H1 (cell line): ENCODE measurements around the gene SLC39A13. TPM values are rescaled to one million over a fixed set of nuclear protein-coding genes. Genes with fewer than 3 reads are reported as not detected.
A peak's percentile ranks its signal among the peaks of the same experiment; 100 is the strongest.

Experiments
- CTCF ChIA-PET: fragments of 300-600 bp; sonication (Branson Sonifier 250); formaldehyde crosslinking; loops from one replicate; lab custom pipeline; 2021; ENCODE audit not compliant: partially characterized antibody; lab: Charles Lee
- POLR2A ChIA-PET: fragments of 300-600 bp; sonication (Branson Sonifier 250); formaldehyde crosslinking; loops from one replicate; lab custom pipeline; 2021; ENCODE audit warnings: inconsistent platforms; ENCODE audit not compliant: partially characterized antibody; lab: Charles Lee
- DNase-seq, 2 experiments: peaks; one replicate each; pipeline versions ENCODE4 v3.0.0 to v3.0.0-alpha.2; 2010 to 2022; ENCODE audit warnings: low spot score in 2 of 2, low read depth in 1 of 2, mixed read lengths in 1 of 2
- FAIRE-seq: peaks from 2 replicates; lab custom pipeline; 2011; peaks lifted over from hg19 to GRCh38; lab: Jason Lieb, UNC
- H2AFZ ChIP-seq: 2 replicates; pipeline ENCODE4 v1.8.1; 2012; ENCODE audit warnings: low read length, inconsistent platforms
- H2AK5ac ChIP-seq: 2 replicates; pipeline ENCODE4 v1.6.1; 2013; ENCODE audit warnings: low read depth, low read length
- H2BK120ac ChIP-seq: replicated peaks from 2 replicates; pipeline ENCODE3; 2013; ENCODE audit warnings: low read depth, low read length, inconsistent platforms
- H2BK12ac ChIP-seq: 2 replicates; pipeline ENCODE4 v1.6.1; 2013; ENCODE audit warnings: low read depth, low read length
- H2BK15ac ChIP-seq: 2 replicates; pipeline ENCODE4 v1.6.1; 2013; ENCODE audit warnings: low read length
- H2BK20ac ChIP-seq: 2 replicates; pipeline ENCODE4 v1.6.1; 2013; ENCODE audit warnings: low read length
- H2BK5ac ChIP-seq: 2 replicates; pipeline ENCODE4 v1.6.1; 2013; ENCODE audit warnings: low read depth, low read length
- H3K14ac ChIP-seq: 2 replicates; pipeline ENCODE4 v1.6.1; 2013; ENCODE audit warnings: inconsistent platforms; ENCODE audit not compliant: insufficient read length
- H3K18ac ChIP-seq: 2 replicates; pipeline ENCODE4 v1.6.1; 2013; ENCODE audit warnings: low read length; ENCODE audit errors: extremely low read depth
- H3K23ac ChIP-seq: 2 replicates; pipeline ENCODE4 v1.6.1; 2013; ENCODE audit warnings: inconsistent platforms; ENCODE audit not compliant: insufficient read length
- H3K23me2 ChIP-seq: 2 replicates; pipeline ENCODE4 v1.6.1; 2013; ENCODE audit warnings: low read depth, low read length
- H3K27ac ChIP-seq: 2 replicates; pipeline ENCODE4 v1.6.1; 2011; ENCODE audit warnings: low read depth, low read length, inconsistent platforms
- H3K27me3 ChIP-seq, 4 experiments: replicated peaks in 1 of 4; 1 replicate in 1 of 4; 2 replicates in 3 of 4; pipeline versions ENCODE4 v1.6.1 to v1.8.1; 2011 to 2013; ENCODE audit warnings: low read length in 3 of 4, mild to moderate bottlenecking in 3 of 4, inconsistent platforms in 2 of 4, mixed read lengths in 2 of 4, moderate library complexity in 1 of 4; ENCODE audit not compliant: control insufficient read depth in 3 of 4, insufficient read depth in 3 of 4; ENCODE audit errors: extremely low read depth in 1 of 4
- H3K36me3 ChIP-seq, 4 experiments: 2 replicates each; pipeline versions ENCODE4 v1.6.1 to v1.8.1; 2011 to 2013; ENCODE audit warnings: mild to moderate bottlenecking in 4 of 4, low read length in 3 of 4, moderate library complexity in 2 of 4, control low read depth in 1 of 4, inconsistent platforms in 1 of 4; ENCODE audit not compliant: insufficient read depth in 4 of 4, control insufficient read depth in 2 of 4
- H3K4ac ChIP-seq: replicated peaks from 2 replicates; pipeline ENCODE3; 2013; ENCODE audit warnings: low read length, low read depth, mixed read lengths, inconsistent platforms; ENCODE audit not compliant: insufficient read length
- H3K4me1 ChIP-seq, 4 experiments: replicated peaks in 1 of 4; 1 replicate in 1 of 4; 2 replicates in 3 of 4; pipeline versions ENCODE4 v1.6.1 to v1.8.1; 2011 to 2013; ENCODE audit warnings: low read length in 3 of 4, inconsistent platforms in 2 of 4, mixed read lengths in 1 of 4; ENCODE audit not compliant: insufficient read depth in 4 of 4, control insufficient read depth in 3 of 4
- H3K4me2 ChIP-seq, 2 experiments: 2 replicates each; pipeline versions ENCODE4 v1.6.1 to v1.8.1; 2011 to 2013; ENCODE audit warnings: low read depth in 2 of 2, low read length in 2 of 2, control low read depth in 1 of 2, inconsistent platforms in 1 of 2, mild to moderate bottlenecking in 1 of 2; ENCODE audit not compliant: insufficient read depth in 1 of 2
- H3K4me3 ChIP-seq, 4 experiments: fragments of 200-600, 300-600 bp in 1 of 4; sonication (generic), shearing (Covaris generic), sonication (Bioruptor Twin) in 1 of 4; 2 replicates each; pipeline versions ENCODE4 v1.5.1 to v1.8.1; 2011 to 2016; ENCODE audit warnings: low read length in 4 of 4, low read depth in 3 of 4, control low read depth in 2 of 4, inconsistent platforms in 2 of 4, mild to moderate bottlenecking in 2 of 4, mixed read lengths in 1 of 4, moderate library complexity in 1 of 4; ENCODE audit not compliant: insufficient read depth in 2 of 4; ENCODE audit errors: extremely low read depth in 1 of 4
- H3K56ac ChIP-seq: replicated peaks from 2 replicates; pipeline ENCODE3; 2013; ENCODE audit warnings: low read depth, mild to moderate bottlenecking, mixed read lengths, low read length, inconsistent platforms; ENCODE audit not compliant: insufficient read length
- H3K79me1 ChIP-seq: 2 replicates; pipeline ENCODE4 v1.6.1; 2013; ENCODE audit warnings: low read depth, low read length, control low read depth
- H3K79me2 ChIP-seq, 2 experiments: 2 replicates each; pipeline versions ENCODE4 v1.6.1 to v1.8.1; 2012 to 2013; ENCODE audit warnings: low read length in 2 of 2, mild to moderate bottlenecking in 2 of 2, inconsistent platforms in 1 of 2; ENCODE audit not compliant: insufficient read depth in 2 of 2, control insufficient read depth in 1 of 2
- H3K9ac ChIP-seq, 4 experiments: replicated peaks in 1 of 4; 1 replicate in 1 of 4; 2 replicates in 3 of 4; pipeline versions ENCODE4 v1.6.1 to v1.8.1; 2011 to 2013; ENCODE audit warnings: low read depth in 3 of 4, low read length in 3 of 4, control low read depth in 2 of 4, mild to moderate bottlenecking in 2 of 4, moderate library complexity in 2 of 4, inconsistent platforms in 1 of 4; ENCODE audit errors: extremely low read depth in 1 of 4
- H3K9me3 ChIP-seq, 2 experiments: 2 replicates each; pipeline versions ENCODE4 v1.6.1 to v1.8.1; 2012 to 2013; ENCODE audit warnings: mild to moderate bottlenecking in 2 of 2, moderate library complexity in 2 of 2, control low read depth in 1 of 2, inconsistent platforms in 1 of 2, low read depth in 1 of 2, low read length in 1 of 2, mixed read lengths in 1 of 2; ENCODE audit not compliant: insufficient read depth in 2 of 2
- H4K20me1 ChIP-seq, 2 experiments: replicated peaks in 1 of 2; 2 replicates each; pipeline versions ENCODE3 to v1.8.1; 2011 to 2013; ENCODE audit warnings: inconsistent platforms in 2 of 2, low read length in 2 of 2, mild to moderate bottlenecking in 1 of 2; ENCODE audit not compliant: insufficient read depth in 2 of 2, control insufficient read depth in 1 of 2
- H4K5ac ChIP-seq: 2 replicates; pipeline ENCODE4 v1.6.1; 2013; ENCODE audit warnings: low read length, low read depth, mixed read lengths, inconsistent platforms; ENCODE audit not compliant: insufficient read length
- H4K8ac ChIP-seq: 2 replicates; pipeline ENCODE4 v1.8.0; 2013; ENCODE audit warnings: mild to moderate bottlenecking, moderate library complexity, low read length, inconsistent platforms; ENCODE audit not compliant: insufficient read depth; ENCODE audit errors: extremely low read depth
- H4K91ac ChIP-seq: replicated peaks from 2 replicates; pipeline ENCODE3; 2013; ENCODE audit warnings: low read length, mixed read lengths, inconsistent platforms; ENCODE audit not compliant: insufficient read length
- ASH2L ChIP-seq: fragments of 200-600, 300-600 bp; sonication (generic); IDR thresholded peaks from one replicate; pipeline ENCODE4 v1.7.1; 2017; ENCODE audit warnings: low read length
- BRCA1 ChIP-seq: IDR thresholded peaks from 2 replicates; pipeline ENCODE4 v1.6.1; 2012; ENCODE audit warnings: low read depth, low read length, improper control_type of control experiment
- CBX8 ChIP-seq: fragments of 300-800, 300-1000 bp; sonication (generic); IDR thresholded peaks from 2 replicates; pipeline ENCODE4 v1.7.1; 2016; ENCODE audit warnings: low read depth, low read length, borderline replicate concordance
- JUN ChIP-seq: IDR thresholded peaks from 2 replicates; pipeline ENCODE4 v1.6.1; 2011; ENCODE audit warnings: low read depth, mild to moderate bottlenecking, improper control_type of control experiment, low read length
- KDM4A ChIP-seq: IDR thresholded peaks from one replicate; pipeline ENCODE4 v1.7.1; 2012; ENCODE audit warnings: low read depth, mild to moderate bottlenecking, moderate library complexity, low read length, inconsistent platforms; ENCODE audit not compliant: severe bottlenecking
- NRF1 ChIP-seq: IDR thresholded peaks from 2 replicates; pipeline ENCODE4 v1.6.1; 2011; ENCODE audit warnings: mild to moderate bottlenecking, low read depth, low read length, improper control_type of control experiment
- RBBP5 ChIP-seq: IDR thresholded peaks from 2 replicates; pipeline ENCODE4 v1.7.1; 2012; ENCODE audit warnings: low read depth, mild to moderate bottlenecking, inconsistent platforms, low read length, moderate library complexity, borderline replicate concordance
- SAP30 ChIP-seq: fragments of 300-600 bp; sonication (generic); IDR thresholded peaks from 2 replicates; pipeline ENCODE4 v1.7.1; 2012; ENCODE audit warnings: low read length, moderate library complexity, mild to moderate bottlenecking, inconsistent platforms; ENCODE audit not compliant: insufficient read depth, insufficient replicate concordance
- SIX5 ChIP-seq: IDR thresholded peaks from 2 replicates; pipeline ENCODE4 v1.6.1; 2011; ENCODE audit warnings: mild to moderate bottlenecking, low read depth, low read length
- SP4 ChIP-seq: IDR thresholded peaks from 2 replicates; pipeline ENCODE4 v1.6.1; 2012; ENCODE audit warnings: low read length, inconsistent platforms
- WGBS, 2 experiments: shearing (Covaris generic) in 1 of 2; methylation state at CpG; one replicate each; pipeline versions ENCODE4 v1.1.6 to v1.1.7; 2013 to 2015; ENCODE audit warnings: low lambda C conversion rate in 2 of 2, mixed read lengths in 2 of 2, inconsistent platforms in 1 of 2, low coverage in 1 of 2, missing lambda C conversion rate in 1 of 2; ENCODE audit not compliant: insufficient replicate concordance in 2 of 2, insufficient coverage in 1 of 2, insufficient read length in 1 of 2; ENCODE audit errors: extremely low coverage in 1 of 2, missing lambda C conversion rate in 1 of 2; 5-methylcytosine and 5-hydroxymethylcytosine counted together
- polyA plus RNA-seq, 7 experiments: library from polyadenylated mRNA; depleted of rRNA in 3 of 7; stranded (reverse) in 5 of 7; unstranded in 2 of 7; fragments of >200 nt in 5 of 7; fragments of 200-250 nt in 2 of 7; gene quantifications; 1 replicate in 5 of 7; 2 replicates in 1 of 7; 4 replicates in 1 of 7; pipeline versions ENCODE4 v1.2.1 to v1.2.3, GENCODE V29; 2011 to 2013; ENCODE audit warnings: missing spikeins in 2 of 7, mixed read lengths in 2 of 7
- total RNA-seq: library from RNA; stranded (reverse); fragmentation: NEBNext Ultra II Directional; extraction: Animal tissue kit (Norgen Biotek cat#: 25700); gene quantifications from 2 replicates; pipeline ENCODE4 v1.2.1, GENCODE V29; 2021

SLC39A13 gene
- total and polyA plus RNA-seq, 2 of the 8 experiments (the other 6 are each of a cell fraction or from before 2014, with no cell fraction given) = 23.2 to 30.0 TPM

DNA sequence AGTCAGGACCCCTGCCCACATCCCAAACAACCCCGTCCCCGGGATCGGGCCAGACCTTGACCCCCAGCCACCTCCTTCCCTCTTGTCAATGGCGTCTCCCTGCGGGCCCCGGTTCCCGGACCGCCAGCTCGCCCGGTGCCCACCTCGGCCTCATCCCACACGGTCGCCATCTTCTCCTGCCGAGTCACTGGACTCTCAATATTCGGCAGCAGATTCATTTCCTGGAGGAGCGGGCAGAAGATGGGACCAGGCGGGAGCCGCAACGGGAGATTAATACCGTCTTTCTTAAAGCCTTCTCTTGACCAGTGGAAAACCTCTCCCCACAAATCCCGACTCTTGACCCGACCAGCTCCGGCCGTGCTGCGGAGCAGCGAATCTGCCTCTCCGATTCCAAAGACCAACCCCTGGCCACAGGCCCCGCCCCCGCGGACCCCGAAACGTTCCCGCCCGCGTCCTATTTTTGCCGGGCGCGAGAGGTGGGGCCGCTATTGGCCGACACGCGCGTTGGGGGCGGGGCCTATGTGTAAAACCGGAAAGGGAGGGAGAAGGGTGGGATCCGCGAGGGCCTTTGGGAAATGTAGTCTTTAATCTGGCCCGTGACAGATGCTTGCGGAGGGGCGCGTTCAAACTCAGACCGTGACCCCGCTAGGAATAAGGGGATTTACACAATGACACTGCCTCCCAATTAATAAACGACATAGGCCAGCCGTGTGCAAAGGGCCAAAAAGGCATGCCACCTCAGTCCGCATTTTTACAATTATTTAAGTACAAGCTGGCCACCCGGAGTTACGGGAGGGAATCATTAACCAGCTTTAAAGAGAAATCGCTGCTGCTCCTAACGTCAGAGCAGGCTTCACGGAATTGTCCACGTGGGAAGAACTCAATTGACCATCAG is 17.9 kb downstream of the SLC39A13 start, which contains the start of gene PSMC3:
TSS of gene PSMC3 (minus strand) at position 378 of the 895 bp plus-strand sequence. CDS start at position 218, 160 bp downstream.
- peak within 1 kb of the TSS; percentile 97; the same call in 1 of the 2 replicates for H2BK20ac ChIP-seq
- peak within 1 kb of the TSS; percentile 95; the same call in 1 of the 2 replicates for H2BK15ac ChIP-seq
- peak within 1 kb of the TSS; percentile 98 for H3K27ac ChIP-seq
- H3K4me3 ChIP-seq = peak within 1 kb of the TSS; percentile 87 to 99 (median 96)
- H3K4me1 ChIP-seq = peaks cover 0 to 6% (median 0%) of the 10 kb centered on the region in 4 experiments; a peak in 3 of 7 replicates
- no peaks in the 10 kb centered on the region for H3K9me3 ChIP-seq
- peaks cover 11 to 30% (median 25%) of the 10 kb centered on the region in 4 experiments; a peak in 7 of 8 replicates for H3K36me3 ChIP-seq
- peak within 1 kb of the TSS; percentile 98 for H2BK5ac ChIP-seq
- H2AK5ac ChIP-seq = no peak within 1 kb of the TSS; the same call in 1 of the 2 replicates
- ChIA-PET CTCF (interaction anchor here (1.0 to 5.7 kb wide), 8 partner anchors 9 to 163 kb away, joined by 3 to 59 read pairs (median 4); partner anchors contain the start of gene SLC39A13), POLR2A (interaction anchor here (0.5 to 8.2 kb wide), 11 partner anchors 9 to 203 kb away, joined by 3 to 140 read pairs (median 4); partner anchors contain the start of genes ACP2, PTPMT1, RAPSN and SLC39A13)
- FAIRE-seq (no peak), DNase-seq (peak; percentile 81 to 98)
- H3K14ac ChIP-seq = no peak within 1 kb of the TSS
- H3K4me2 ChIP-seq = peak within 1 kb of the TSS; percentile 75 to 79
- peak within 1 kb of the TSS; percentile 87 to 96 (median 94) for H3K9ac ChIP-seq
- peak within 1 kb of the TSS; percentile 71 for H3K56ac ChIP-seq
- H2AFZ ChIP-seq = peak within 1 kb of the TSS; percentile 99
- H4K8ac ChIP-seq = peak within 1 kb of the TSS; percentile 99
- H3K23me2 ChIP-seq = no peaks in the 10 kb centered on the region; the same call in 1 of the 2 replicates
- no peak within 1 kb of the TSS for H3K23ac ChIP-seq
- no peak within 1 kb of the TSS for H2BK120ac ChIP-seq
- H4K20me1 ChIP-seq = peaks cover 0 to 2% of the 10 kb centered on the region in 2 experiments
- no peaks in the 10 kb centered on the region for H3K27me3 ChIP-seq
- peak within 1 kb of the TSS; percentile 99 for H2BK12ac ChIP-seq
- H4K91ac ChIP-seq = no peak within 1 kb of the TSS
- peak within 1 kb of the TSS; percentile 96 for H3K18ac ChIP-seq
- no peak within 1 kb of the TSS for H3K4ac ChIP-seq
- peak within 1 kb of the TSS; percentile 80 for H4K5ac ChIP-seq
- H3K79me1 ChIP-seq = peaks cover 14% of the 10 kb centered on the region
- peaks cover 0 to 12% of the 10 kb centered on the region in 2 experiments; a peak in 2 of 4 replicates for H3K79me2 ChIP-seq
- 6% methylated on average over 61 of the region's 62 CpGs; no CpG with 5 or more reads in 1 of the 2 experiments for WGBS, 2 experiments
- peak; percentile 19 for TF ChIP-seq KDM4A
- TF ChIP-seq BRCA1 = no peak
- no peak for TF ChIP-seq NRF1
- TF ChIP-seq CBX8 = no peak
- TF ChIP-seq RBBP5 = 0 out of 2 replicates have a peak, but pooled peaks have one; percentile 58
- peak; percentile 84 for TF ChIP-seq ASH2L
- no peak for TF ChIP-seq SP4
- peak; percentile 67 for TF ChIP-seq SIX5
- no peak for TF ChIP-seq JUN
- TF ChIP-seq SAP30 = peak; percentile 82
